CD4-positive, alpha-beta T cell (primary cell): ENCODE results near the gene C2CD4A. TPM values are rescaled to one million over a fixed set of nuclear protein-coding genes. Genes with fewer than 3 reads are reported as not detected.

Experiments
- ATAC-seq: fragments of 200-7000 bp; cut with Tn5 transposase; one replicate; pipeline ENCODE4 v1.10.0; 2022; ENCODE audit warnings: mild to moderate bottlenecking; ENCODE audit not compliant: poor library complexity
- CTCF ChIA-PET: fragments of 350-600 bp; sonication (Branson Sonifier 250); formaldehyde crosslinking; loops from one replicate; lab custom pipeline; 2021; ENCODE audit warnings: antibody characterized with exemption, inconsistent platforms; lab: Charles Lee
- POLR2A ChIA-PET: fragments of 350-600 bp; sonication (Branson Sonifier 250); formaldehyde crosslinking; loops from one replicate; lab custom pipeline; 2021; ENCODE audit warnings: antibody characterized with exemption, inconsistent platforms; lab: Charles Lee
- DNase-seq, 14 experiments: peaks; one replicate each; pipeline ENCODE4 v3.0.0-alpha.2; 2013 to 2020; ENCODE audit warnings: mixed read lengths in 2 of 14
- H3K27ac ChIP-seq, 2 donors: one replicate each; pipeline versions ENCODE4 v1.5.1 to v1.7.0; 2013; ENCODE audit warnings: low read length in 2 of 2, low read depth in 1 of 2, mild to moderate bottlenecking in 1 of 2
- H3K27me3 ChIP-seq, 2 experiments: 1 replicate in 1 of 2; 2 replicates in 1 of 2; pipeline versions ENCODE4 v1.6.1 to v1.7.0; 2013; ENCODE audit warnings: low read length in 2 of 2, control low read depth in 1 of 2, mild to moderate bottlenecking in 1 of 2, moderate library complexity in 1 of 2; ENCODE audit not compliant: insufficient read depth in 2 of 2, control insufficient read depth in 1 of 2
- H3K36me3 ChIP-seq: one replicate; pipeline ENCODE4 v1.6.1; 2013; ENCODE audit warnings: low read length, control low read depth; ENCODE audit not compliant: insufficient read depth
- H3K4me1 ChIP-seq: one replicate; pipeline ENCODE4 v1.6.1; 2013; ENCODE audit warnings: low read length, control low read depth; ENCODE audit not compliant: insufficient read depth
- H3K4me3 ChIP-seq: one replicate; pipeline ENCODE4 v1.5.1; 2013; ENCODE audit warnings: mild to moderate bottlenecking, low read length, moderate library complexity
- H3K9me3 ChIP-seq, 2 experiments: 1 replicate in 1 of 2; 2 replicates in 1 of 2; pipeline versions ENCODE4 v1.6.1 to v1.7.0; 2013; ENCODE audit warnings: low read length in 2 of 2, mild to moderate bottlenecking in 2 of 2, control low read depth in 1 of 2, moderate library complexity in 1 of 2; ENCODE audit not compliant: control insufficient read depth in 1 of 2, insufficient read depth in 1 of 2
- H3K27ac Mint-ChIP-seq: one replicate; pipeline ENCODE4 v1.8.0; 2020; ENCODE audit warnings: mixed read lengths
- H3K27me3 Mint-ChIP-seq: one replicate; pipeline ENCODE4 v1.8.0; 2021; ENCODE audit warnings: mixed read lengths
- H3K36me3 Mint-ChIP-seq: one replicate; pipeline ENCODE4 v1.8.0; 2021; ENCODE audit warnings: low read depth, mixed read lengths
- H3K4me1 Mint-ChIP-seq: one replicate; pipeline ENCODE4 v1.8.0; 2021; ENCODE audit warnings: low read depth, mixed read lengths
- H3K4me3 Mint-ChIP-seq: one replicate; pipeline ENCODE4 v1.8.0; 2020; ENCODE audit warnings: mild to moderate bottlenecking, mixed read lengths
- H3K9me3 Mint-ChIP-seq: one replicate; pipeline ENCODE4 v1.8.0; 2020; ENCODE audit warnings: mixed read lengths
- intact Hi-C, 2 experiments: fragments of 100-400 bp; cut with DNase I in 1 of 2; cut with micrococcal nuclease in 1 of 2; formaldehyde crosslinking; loops; one replicate each; pipeline versions ENCODE4 v1.15.1 to v1.9.0; 2023 to 2025; cut with DNase I, micrococcal nuclease
- total RNA-seq, 174 experiments: library from RNA in 2 of 174; stranded (reverse) in 2 of 174; gene quantifications; one replicate each; pipeline ENCODE4 v1.2.3 and lab custom pipeline; 2021 to 2026
- TF ChIP-seq, protein P1 (sequence below): fragments of 200-600 bp; IDR thresholded peaks from one replicate; pipeline ENCODE4 v1.8.0; 2022; ENCODE audit warnings: antibody characterized with exemption, mild to moderate bottlenecking

Gene C2CD4A
- total RNA-seq, 2 experiments from 2014 or later: 0.19 to 0.34 TPM

DNA sequence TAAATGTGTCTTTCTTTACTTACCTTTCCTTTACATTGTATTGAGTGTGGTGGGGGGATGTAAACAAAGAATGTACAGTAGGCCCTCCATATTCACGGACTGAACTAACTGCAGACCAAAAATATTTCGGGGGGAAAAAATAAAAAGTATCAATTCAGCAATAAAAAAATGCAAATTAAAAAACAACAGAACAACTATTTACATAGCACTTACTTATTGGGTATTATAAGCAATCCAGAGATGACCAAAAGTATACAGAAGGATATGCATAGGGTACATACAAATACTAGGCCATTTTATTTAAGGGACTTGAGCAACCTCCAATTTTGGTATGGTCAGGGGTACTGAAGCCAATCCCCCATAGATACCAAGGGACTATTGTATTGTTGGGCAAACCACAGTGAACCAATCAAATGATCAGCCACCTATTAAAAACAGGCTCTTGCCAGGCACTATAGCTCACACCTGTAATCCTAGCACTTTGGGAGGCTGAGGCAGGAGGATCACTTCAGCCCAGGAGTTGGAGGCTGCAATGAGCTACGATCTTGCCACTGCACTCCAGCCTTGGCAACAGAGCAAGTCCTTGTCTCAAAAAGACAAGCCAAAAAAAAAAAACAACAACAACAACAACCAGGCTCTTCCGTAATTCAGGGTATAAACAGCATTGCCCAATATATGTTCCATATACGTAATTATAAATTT lies 8.3 kb upstream of the C2CD4A start:
- no peak overlapping the region for H3K4me3 ChIP-seq
- ChIA-PET CTCF (no interaction called here), POLR2A (interaction anchor here (1.0 kb wide), 3 partner anchors 11 to 141 kb away, joined by 3 to 4 read pairs (median 4); no protein-coding TSS in a partner anchor)
- ATAC-seq (no peak), DNase-seq (no peak)
- peaks cover 13% of the 10 kb centered on the region for H3K4me1 ChIP-seq
- no peaks in the 10 kb centered on the region for H3K9me3 ChIP-seq
- H3K27me3 Mint-ChIP-seq: no peaks in the 10 kb centered on the region
- intact Hi-C loops: loop anchor here in 1 of 2 experiments (1.0 kb wide), 1 partner anchor 7 kb away; no protein-coding TSS in a partner anchor
- no peak overlapping the region for H3K27ac ChIP-seq
- H3K36me3 ChIP-seq: no peaks in the 10 kb centered on the region
- H3K4me1 Mint-ChIP-seq: peaks cover 70% of the 10 kb centered on the region
- H3K27ac Mint-ChIP-seq: peak overlapping the region; percentile 88
- H3K9me3 Mint-ChIP-seq: no peaks in the 10 kb centered on the region
- peaks cover 27% of the 10 kb centered on the region for H3K36me3 Mint-ChIP-seq
- TF ChIP-seq, protein P1, sequence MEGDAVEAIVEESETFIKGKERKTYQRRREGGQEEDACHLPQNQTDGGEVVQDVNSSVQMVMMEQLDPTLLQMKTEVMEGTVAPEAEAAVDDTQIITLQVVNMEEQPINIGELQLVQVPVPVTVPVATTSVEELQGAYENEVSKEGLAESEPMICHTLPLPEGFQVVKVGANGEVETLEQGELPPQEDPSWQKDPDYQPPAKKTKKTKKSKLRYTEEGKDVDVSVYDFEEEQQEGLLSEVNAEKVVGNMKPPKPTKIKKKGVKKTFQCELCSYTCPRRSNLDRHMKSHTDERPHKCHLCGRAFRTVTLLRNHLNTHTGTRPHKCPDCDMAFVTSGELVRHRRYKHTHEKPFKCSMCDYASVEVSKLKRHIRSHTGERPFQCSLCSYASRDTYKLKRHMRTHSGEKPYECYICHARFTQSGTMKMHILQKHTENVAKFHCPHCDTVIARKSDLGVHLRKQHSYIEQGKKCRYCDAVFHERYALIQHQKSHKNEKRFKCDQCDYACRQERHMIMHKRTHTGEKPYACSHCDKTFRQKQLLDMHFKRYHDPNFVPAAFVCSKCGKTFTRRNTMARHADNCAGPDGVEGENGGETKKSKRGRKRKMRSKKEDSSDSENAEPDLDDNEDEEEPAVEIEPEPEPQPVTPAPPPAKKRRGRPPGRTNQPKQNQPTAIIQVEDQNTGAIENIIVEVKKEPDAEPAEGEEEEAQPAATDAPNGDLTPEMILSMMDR: no peak
- H3K27me3 ChIP-seq: no peaks in the 10 kb centered on the region
- peak overlapping the region; percentile 92 for H3K4me3 Mint-ChIP-seq

DNA sequence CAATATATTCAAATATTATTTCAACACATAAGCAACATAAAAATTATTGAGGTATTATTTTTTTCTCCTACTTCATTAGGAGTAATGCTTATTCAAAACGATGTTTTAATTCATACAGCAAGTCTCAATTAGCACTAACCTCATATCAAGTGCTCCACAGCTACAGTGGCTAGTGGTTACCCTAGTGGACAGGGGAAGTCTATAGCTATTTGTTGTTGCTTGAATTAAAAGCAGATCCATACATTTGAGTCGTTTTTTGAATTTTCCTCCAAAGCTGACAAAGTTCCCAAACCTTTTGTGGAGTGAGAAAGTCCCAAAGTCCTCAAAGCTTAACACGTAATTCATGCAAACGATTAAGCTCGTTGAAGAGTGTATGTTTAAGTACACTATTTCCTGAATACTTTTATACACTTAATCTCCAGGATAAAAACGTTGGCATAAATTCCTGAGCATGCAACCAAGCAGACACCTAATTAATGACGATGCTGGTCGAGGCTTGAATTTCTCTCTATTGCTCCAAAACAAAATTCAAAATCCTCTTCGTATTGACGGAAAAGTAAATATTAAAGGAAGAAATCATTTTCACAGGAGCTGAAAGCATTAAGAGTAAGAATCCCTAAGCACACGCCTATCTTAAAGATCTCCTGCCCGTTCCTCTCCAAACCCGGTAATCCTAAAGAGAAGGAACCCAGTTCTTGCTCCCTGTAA lies 7.5 kb upstream of the C2CD4A start:
- Histone ChIP-seq H3K27me3 (no peaks in the 10 kb centered on the region), H3K4me3 (peak overlapping the region; percentile 93), H3K27ac (peak overlapping the region; percentile 84 to 86), H3K9me3 (no peaks in the 10 kb centered on the region), H3K36me3 (no peaks in the 10 kb centered on the region), H3K4me1 (peaks cover 9% of the 10 kb centered on the region)
- ATAC-seq: no peak
- Mint-ChIP-seq H3K36me3 (peaks cover 27% of the 10 kb centered on the region), H3K27me3 (no peaks in the 10 kb centered on the region), H3K27ac (peak overlapping the region; percentile 88), H3K9me3 (no peaks in the 10 kb centered on the region), H3K4me1 (peaks cover 62% of the 10 kb centered on the region), H3K4me3 (peak overlapping the region; percentile 92)
- intact Hi-C loops: loop anchor here in 1 of 2 experiments (1.0 kb wide), 1 partner anchor 8 kb away; no protein-coding TSS in a partner anchor
- ChIA-PET POLR2A (interaction anchor here (1.0 to 1.7 kb wide), 7 partner anchors 10 to 141 kb away, joined by 3 to 6 read pairs (median 4); no protein-coding TSS in a partner anchor), CTCF (interaction anchor here (1.3 to 2.0 kb wide), 2 partner anchors 8 to 13 kb away, joined by 10 to 13 read pairs; no protein-coding TSS in a partner anchor)
- TF ChIP-seq, protein P1: peak; percentile 16
- DNase-seq: peak in 1 of 14 experiments; percentile 16

DNA sequence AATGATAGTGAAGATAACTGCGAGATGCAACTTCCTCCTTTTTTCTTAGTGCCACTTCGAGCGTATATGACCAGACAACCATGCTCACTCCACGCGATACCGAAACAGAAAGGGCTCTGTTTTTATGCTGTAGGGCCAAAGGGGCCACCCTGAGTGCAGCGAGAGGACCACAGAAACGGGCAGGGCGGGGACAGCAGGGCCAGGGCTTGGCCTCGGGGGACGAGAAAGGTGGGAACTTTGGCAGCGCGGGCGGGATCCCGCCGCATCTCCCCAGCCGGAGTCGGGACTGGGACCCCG lies 7.0 kb upstream of the C2CD4A start:
- POLR2A ChIA-PET: interaction anchor here (1.0 to 1.8 kb wide), 11 partner anchors 12 to 142 kb away, joined by 3 to 11 read pairs (median 4); no protein-coding TSS in a partner anchor
- intact Hi-C loops: loop anchor here in 1 of 2 experiments (1.0 kb wide), 1 partner anchor 8 kb away; no protein-coding TSS in a partner anchor
- TF ChIP-seq, protein P1: no peak
- CTCF ChIA-PET: interaction anchor here (1.1 to 2.0 kb wide), 7 partner anchors 8 to 87 kb away, joined by 3 to 13 read pairs (median 7); no protein-coding TSS in a partner anchor
- Mint-ChIP-seq H3K9me3 (no peaks in the 10 kb centered on the region), H3K4me3 (peak overlapping the region; percentile 92), H3K27me3 (no peaks in the 10 kb centered on the region), H3K4me1 (peaks cover 57% of the 10 kb centered on the region), H3K27ac (peak overlapping the region; percentile 88), H3K36me3 (peaks cover 27% of the 10 kb centered on the region)
- ATAC-seq (peak; percentile 48), DNase-seq (peak; percentile 27 to 84 (median 40))
- Histone ChIP-seq H3K4me3 (peak overlapping the region; percentile 93), H3K36me3 (no peaks in the 10 kb centered on the region), H3K27ac (peak overlapping the region; percentile 84 to 86), H3K9me3 (no peaks in the 10 kb centered on the region), H3K4me1 (peaks cover 9% of the 10 kb centered on the region), H3K27me3 (no peaks in the 10 kb centered on the region)
